Hepatocyte (in vitro differentiated cells): ENCODE measurements around the gene YIF1B. TPM values are rescaled to one million over a fixed set of nuclear protein-coding genes. Genes with fewer than 3 reads are reported as not detected.

ENCODE experiments used
- DNase-seq: peaks from one replicate; pipeline ENCODE4 v3.0.0-alpha.2; 2016; ENCODE audit warnings: low spot score
- H2AFZ ChIP-seq: fragments of 200-600 bp; sonication (generic); 2 replicates; pipeline ENCODE4 v1.6.0; 2016; ENCODE audit warnings: antibody characterized with exemption, mild to moderate bottlenecking
- H3K27ac ChIP-seq: fragments of 200-600 bp; sonication (generic); 2 replicates; pipeline ENCODE4 v1.5.1; 2016; ENCODE audit warnings: mild to moderate bottlenecking
- H3K27me3 ChIP-seq: fragments of 200-600 bp; sonication (generic); 2 replicates; pipeline ENCODE4 v1.6.1; 2016
- H3K36me3 ChIP-seq: fragments of 200-600 bp; sonication (generic); replicated peaks from 2 replicates; pipeline ENCODE4 v1.5.1; 2016; ENCODE audit warnings: low read depth; ENCODE audit not compliant: insufficient read depth
- H3K4me1 ChIP-seq: fragments of 200-600 bp; sonication (generic); 2 replicates; pipeline ENCODE4 v1.5.1; 2016; ENCODE audit warnings: mild to moderate bottlenecking, moderate library complexity; ENCODE audit not compliant: insufficient read depth
- H3K4me2 ChIP-seq: fragments of 200-600 bp; sonication (generic); 2 replicates; pipeline ENCODE4 v1.6.0; 2016
- H3K4me3 ChIP-seq: fragments of 200-600 bp; sonication (generic); 2 replicates; pipeline ENCODE4 v1.5.1; 2016; ENCODE audit warnings: mild to moderate bottlenecking
- H3K79me2 ChIP-seq: fragments of 200-600 bp; sonication (generic); 2 replicates; pipeline ENCODE4 v1.6.0; 2017; ENCODE audit warnings: mild to moderate bottlenecking
- H3K9me2 ChIP-seq: fragments of 200-600 bp; sonication (generic); replicated peaks from 2 replicates; pipeline ENCODE4 v1.6.0; 2017; ENCODE audit warnings: mild to moderate bottlenecking; ENCODE audit not compliant: insufficient read depth
- H3K9me3 ChIP-seq: fragments of 200-600 bp; sonication (generic); 2 replicates; pipeline ENCODE4 v1.5.1; 2016; ENCODE audit warnings: low read depth, mild to moderate bottlenecking
- H4K20me1 ChIP-seq: fragments of 200-600 bp; sonication (generic); 2 replicates; pipeline ENCODE4 v1.6.0; 2016; ENCODE audit warnings: mild to moderate bottlenecking; ENCODE audit not compliant: insufficient read depth, poor library complexity, severe bottlenecking
- CTCF ChIP-seq: fragments of 200-600 bp; sonication (generic); IDR thresholded peaks from 2 replicates; pipeline ENCODE4 v1.5.1; 2016; ENCODE audit warnings: antibody characterized with exemption, mild to moderate bottlenecking; ENCODE audit not compliant: poor library complexity
- EZH2 ChIP-seq: fragments of 200-600 bp; sonication (generic); IDR thresholded peaks from 2 replicates; pipeline ENCODE4 v1.6.1; 2016; ENCODE audit warnings: antibody characterized with exemption, mild to moderate bottlenecking, borderline replicate concordance
- EZH2phosphoT487 ChIP-seq: fragments of 200-600 bp; sonication (generic); IDR thresholded peaks from one replicate; pipeline ENCODE4 v1.6.1; 2018; ENCODE audit warnings: antibody characterized with exemption, mild to moderate bottlenecking, low read depth, moderate library complexity; ENCODE audit not compliant: unreplicated experiment, severe bottlenecking
- WGBS: methylation state at CpG from one replicate; pipeline ENCODE4 v1.1.6; 2016; ENCODE audit warnings: low lambda C conversion rate; ENCODE audit errors: missing lambda C conversion rate; 5-methylcytosine and 5-hydroxymethylcytosine counted together
- polyA plus RNA-seq: library from polyadenylated mRNA; unstranded; fragments of >200 nt; fragmentation: Nextera tagmentation; extraction: Ambion mirVana; gene quantifications from 2 replicates; pipeline ENCODE4 v1.2.1, GENCODE V29; 2016
- total RNA-seq: library from RNA; depleted of rRNA; stranded (reverse); fragments of >200 nt; gene quantifications from 2 replicates; pipeline ENCODE4 v1.2.3, GENCODE V29; 2014

The YIF1B gene
- total and polyA plus RNA-seq, 2 experiments from 2014 or later, result 50.0 to 105 TPM

GRCh38 chr19:38318660-38319059 is 2.9 kb upstream of the YIF1B start:
- Histone ChIP-seq H4K20me1 (no peaks in the 10 kb centered on the region), H3K36me3 (no peaks in the 10 kb centered on the region), H3K27me3 (peaks cover 17% of the 10 kb centered on the region), H3K27ac (no peak overlapping the region), H3K4me3 (no peak overlapping the region), H3K9me2 (no peaks in the 10 kb centered on the region), H3K79me2 (peaks cover 4% of the 10 kb centered on the region), H3K4me2 (peak overlapping the region; percentile 100), H2AFZ (no peak overlapping the region), H3K9me3 (no peaks in the 10 kb centered on the region), H3K4me1 (no peaks in the 10 kb centered on the region)
- no peak for DNase-seq
- 73% methylated on average over 6 of the region's 6 CpGs for WGBS
- TF ChIP-seq EZH2 (no peak), EZH2phosphoT487 (no peak), CTCF (no peak)

- peaks cover 17% of the 10 kb centered on the region for H3K27me3 ChIP-seq
- no peak overlapping the region for H2AFZ ChIP-seq
- H3K4me2 ChIP-seq, result no peak overlapping the region
- no peaks in the 10 kb centered on the region for H3K9me2 ChIP-seq
- H3K79me2 ChIP-seq, result peaks cover 4% of the 10 kb centered on the region
- H3K4me1 ChIP-seq, result no peaks in the 10 kb centered on the region
- no peak overlapping the region for H3K27ac ChIP-seq
- 88% methylated on average over 11 of the region's 11 CpGs for WGBS
- H3K9me3 ChIP-seq, result no peaks in the 10 kb centered on the region
- TF ChIP-seq EZH2phosphoT487, result no peak
- TF ChIP-seq EZH2, result no peak
- H3K36me3 ChIP-seq, result no peaks in the 10 kb centered on the region
- H3K4me3 ChIP-seq, result no peak overlapping the region
- no peak for DNase-seq
- no peaks in the 10 kb centered on the region for H4K20me1 ChIP-seq
These were observed 1.4 kb upstream of the YIF1B start for GRCh38 chr19:38317104-38317612.

- TF ChIP-seq EZH2phosphoT487, result no peak
- H4K20me1 ChIP-seq, result no peaks in the 10 kb centered on the region
- H2AFZ ChIP-seq, result peak overlapping the region; percentile 58
- peaks cover 4% of the 10 kb centered on the region for H3K79me2 ChIP-seq
- no peak for DNase-seq
- peak overlapping the region; percentile 74 for H3K4me2 ChIP-seq
- peak overlapping the region; percentile 71 for H3K27ac ChIP-seq
- H3K9me3 ChIP-seq, result no peaks in the 10 kb centered on the region
- peak overlapping the region; percentile 9 for H3K4me3 ChIP-seq
- 49% methylated on average over 8 of the region's 8 CpGs for WGBS
- no peaks in the 10 kb centered on the region for H3K4me1 ChIP-seq
- H3K36me3 ChIP-seq, result no peaks in the 10 kb centered on the region
- H3K27me3 ChIP-seq, result peaks cover 17% of the 10 kb centered on the region
- H3K9me2 ChIP-seq, result no peaks in the 10 kb centered on the region
These were observed 825 bp upstream of the YIF1B start for GRCh38 chr19:38316477-38317067.

- Histone ChIP-seq H3K27ac (no peak overlapping the region), H4K20me1 (no peaks in the 10 kb centered on the region), H3K4me3 (no peak overlapping the region), H3K36me3 (no peaks in the 10 kb centered on the region), H3K27me3 (no peaks in the 10 kb centered on the region), H2AFZ (no peak overlapping the region), H3K4me1 (no peaks in the 10 kb centered on the region), H3K79me2 (peaks cover 4% of the 10 kb centered on the region), H3K9me2 (no peaks in the 10 kb centered on the region), H3K4me2 (no peak overlapping the region), H3K9me3 (no peaks in the 10 kb centered on the region)
- 96% methylated on average over 6 of the region's 6 CpGs for WGBS
- no peak for DNase-seq
- TF ChIP-seq EZH2 (no peak), CTCF (no peak)
These were observed 4.8 kb downstream of the YIF1B start for GRCh38 chr19:38310986-38311385.
